Hepatocyte (in vitro differentiated cells): Measurements from ENCODE around the gene OR4K2. TPM values are rescaled to one million over a fixed set of nuclear protein-coding genes. Genes with fewer than 3 reads are reported as not detected.

ENCODE experiments used
- DNase-seq: peaks from one replicate; pipeline ENCODE4 v3.0.0-alpha.2; 2016; ENCODE audit warnings: low spot score
- H2AFZ ChIP-seq: fragments of 200-600 bp; sonication (generic); 2 replicates; pipeline ENCODE4 v1.6.0; 2016; ENCODE audit warnings: antibody characterized with exemption, mild to moderate bottlenecking
- H3K27ac ChIP-seq: fragments of 200-600 bp; sonication (generic); 2 replicates; pipeline ENCODE4 v1.5.1; 2016; ENCODE audit warnings: mild to moderate bottlenecking
- H3K27me3 ChIP-seq: fragments of 200-600 bp; sonication (generic); 2 replicates; pipeline ENCODE4 v1.6.1; 2016
- H3K36me3 ChIP-seq: fragments of 200-600 bp; sonication (generic); replicated peaks from 2 replicates; pipeline ENCODE4 v1.5.1; 2016; ENCODE audit warnings: low read depth; ENCODE audit not compliant: insufficient read depth
- H3K4me1 ChIP-seq: fragments of 200-600 bp; sonication (generic); 2 replicates; pipeline ENCODE4 v1.5.1; 2016; ENCODE audit warnings: mild to moderate bottlenecking, moderate library complexity; ENCODE audit not compliant: insufficient read depth
- H3K4me2 ChIP-seq: fragments of 200-600 bp; sonication (generic); 2 replicates; pipeline ENCODE4 v1.6.0; 2016
- H3K4me3 ChIP-seq: fragments of 200-600 bp; sonication (generic); 2 replicates; pipeline ENCODE4 v1.5.1; 2016; ENCODE audit warnings: mild to moderate bottlenecking
- H3K79me2 ChIP-seq: fragments of 200-600 bp; sonication (generic); 2 replicates; pipeline ENCODE4 v1.6.0; 2017; ENCODE audit warnings: mild to moderate bottlenecking
- H3K9me2 ChIP-seq: fragments of 200-600 bp; sonication (generic); replicated peaks from 2 replicates; pipeline ENCODE4 v1.6.0; 2017; ENCODE audit warnings: mild to moderate bottlenecking; ENCODE audit not compliant: insufficient read depth
- H3K9me3 ChIP-seq: fragments of 200-600 bp; sonication (generic); 2 replicates; pipeline ENCODE4 v1.5.1; 2016; ENCODE audit warnings: low read depth, mild to moderate bottlenecking
- H4K20me1 ChIP-seq: fragments of 200-600 bp; sonication (generic); 2 replicates; pipeline ENCODE4 v1.6.0; 2016; ENCODE audit warnings: mild to moderate bottlenecking; ENCODE audit not compliant: insufficient read depth, poor library complexity, severe bottlenecking
- EZH2 ChIP-seq: fragments of 200-600 bp; sonication (generic); IDR thresholded peaks from 2 replicates; pipeline ENCODE4 v1.6.1; 2016; ENCODE audit warnings: antibody characterized with exemption, mild to moderate bottlenecking, borderline replicate concordance
- EZH2phosphoT487 ChIP-seq: fragments of 200-600 bp; sonication (generic); IDR thresholded peaks from one replicate; pipeline ENCODE4 v1.6.1; 2018; ENCODE audit warnings: antibody characterized with exemption, mild to moderate bottlenecking, low read depth, moderate library complexity; ENCODE audit not compliant: unreplicated experiment, severe bottlenecking
- WGBS: methylation state at CpG from one replicate; pipeline ENCODE4 v1.1.6; 2016; ENCODE audit warnings: low lambda C conversion rate; ENCODE audit errors: missing lambda C conversion rate; 5-methylcytosine and 5-hydroxymethylcytosine counted together
- polyA plus RNA-seq: library from polyadenylated mRNA; unstranded; fragments of >200 nt; fragmentation: Nextera tagmentation; extraction: Ambion mirVana; gene quantifications from 2 replicates; pipeline ENCODE4 v1.2.1, GENCODE V29; 2016
- total RNA-seq: library from RNA; depleted of rRNA; stranded (reverse); fragments of >200 nt; gene quantifications from 2 replicates; pipeline ENCODE4 v1.2.3, GENCODE V29; 2014
- TF ChIP-seq, protein P1 (sequence below): fragments of 200-600 bp; sonication (generic); IDR thresholded peaks from 2 replicates; pipeline ENCODE4 v1.5.1; 2016; ENCODE audit warnings: antibody characterized with exemption, mild to moderate bottlenecking; ENCODE audit not compliant: poor library complexity

Gene OR4K2
- total and polyA plus RNA-seq, 2 experiments from 2014 or later: not detected

- Histone ChIP-seq H2AFZ (no peak overlapping the region), H3K27ac (no peak overlapping the region), H3K9me2 (no peaks in the 10 kb centered on the region), H3K9me3 (peaks cover 12% of the 10 kb centered on the region), H4K20me1 (no peaks in the 10 kb centered on the region), H3K4me1 (no peaks in the 10 kb centered on the region), H3K4me2 (no peak overlapping the region), H3K79me2 (no peaks in the 10 kb centered on the region), H3K36me3 (no peaks in the 10 kb centered on the region), H3K4me3 (no peak overlapping the region), H3K27me3 (no peaks in the 10 kb centered on the region)
- DNase-seq: no peak
- WGBS: 49% methylated on average over 4 of the region's 4 CpGs
- TF ChIP-seq, protein P1, sequence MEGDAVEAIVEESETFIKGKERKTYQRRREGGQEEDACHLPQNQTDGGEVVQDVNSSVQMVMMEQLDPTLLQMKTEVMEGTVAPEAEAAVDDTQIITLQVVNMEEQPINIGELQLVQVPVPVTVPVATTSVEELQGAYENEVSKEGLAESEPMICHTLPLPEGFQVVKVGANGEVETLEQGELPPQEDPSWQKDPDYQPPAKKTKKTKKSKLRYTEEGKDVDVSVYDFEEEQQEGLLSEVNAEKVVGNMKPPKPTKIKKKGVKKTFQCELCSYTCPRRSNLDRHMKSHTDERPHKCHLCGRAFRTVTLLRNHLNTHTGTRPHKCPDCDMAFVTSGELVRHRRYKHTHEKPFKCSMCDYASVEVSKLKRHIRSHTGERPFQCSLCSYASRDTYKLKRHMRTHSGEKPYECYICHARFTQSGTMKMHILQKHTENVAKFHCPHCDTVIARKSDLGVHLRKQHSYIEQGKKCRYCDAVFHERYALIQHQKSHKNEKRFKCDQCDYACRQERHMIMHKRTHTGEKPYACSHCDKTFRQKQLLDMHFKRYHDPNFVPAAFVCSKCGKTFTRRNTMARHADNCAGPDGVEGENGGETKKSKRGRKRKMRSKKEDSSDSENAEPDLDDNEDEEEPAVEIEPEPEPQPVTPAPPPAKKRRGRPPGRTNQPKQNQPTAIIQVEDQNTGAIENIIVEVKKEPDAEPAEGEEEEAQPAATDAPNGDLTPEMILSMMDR: no peak
- TF ChIP-seq EZH2phosphoT487 (no peak), EZH2 (no peak)
These were observed 43.8 kb downstream of the OR4K2 start for GRCh38 chr14:19918553-19919264.

DNA sequence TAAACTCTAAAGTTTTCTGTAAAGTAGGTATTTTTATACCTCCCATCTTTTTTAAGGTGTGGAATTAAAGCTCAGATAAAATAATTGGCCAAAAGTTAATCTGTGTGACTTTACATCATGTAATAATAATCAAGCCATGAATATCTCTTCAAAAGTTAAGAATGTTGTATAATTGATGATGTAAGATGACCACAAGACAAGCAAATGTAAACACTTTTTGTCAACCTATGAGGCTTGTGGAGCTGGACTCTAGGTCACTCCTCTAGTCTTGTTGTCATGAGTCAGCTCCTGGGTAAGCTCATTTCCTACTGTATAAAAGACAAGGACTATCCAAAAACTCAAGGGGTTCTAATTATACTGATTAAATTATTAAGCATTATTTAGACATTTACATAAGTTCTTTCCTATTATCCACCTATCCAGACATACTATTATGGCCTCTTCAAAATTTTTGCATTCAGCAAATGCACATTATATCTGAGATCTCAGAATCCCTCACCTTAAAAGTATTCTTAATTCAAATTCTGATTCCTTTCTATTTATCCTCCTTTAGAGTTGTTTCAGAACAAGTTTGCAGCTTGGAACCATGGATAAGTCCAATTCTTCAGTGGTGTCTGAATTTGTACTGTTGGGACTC is 45.2 kb downstream of the OR4K2 start, which contains the start of gene OR4K5:
Gene OR4K5 (plus strand): TSS at position 587 of the 637 bp plus-strand sequence. CDS start 0 bp downstream, at position 587.
- Histone ChIP-seq H3K79me2 (no peaks in the 10 kb centered on the region), H3K27ac (no peak within 1 kb of the TSS), H2AFZ (no peak within 1 kb of the TSS), H3K27me3 (no peaks in the 10 kb centered on the region), H3K4me3 (no peak within 1 kb of the TSS), H3K9me3 (peaks cover 18% of the 10 kb centered on the region), H3K4me2 (no peak within 1 kb of the TSS), H3K9me2 (no peaks in the 10 kb centered on the region), H3K36me3 (no peaks in the 10 kb centered on the region), H3K4me1 (no peaks in the 10 kb centered on the region), H4K20me1 (no peaks in the 10 kb centered on the region)
- TF ChIP-seq EZH2 (no peak), EZH2phosphoT487 (no peak)
- TF ChIP-seq, protein P1: no peak
- no peak for DNase-seq

DNA sequence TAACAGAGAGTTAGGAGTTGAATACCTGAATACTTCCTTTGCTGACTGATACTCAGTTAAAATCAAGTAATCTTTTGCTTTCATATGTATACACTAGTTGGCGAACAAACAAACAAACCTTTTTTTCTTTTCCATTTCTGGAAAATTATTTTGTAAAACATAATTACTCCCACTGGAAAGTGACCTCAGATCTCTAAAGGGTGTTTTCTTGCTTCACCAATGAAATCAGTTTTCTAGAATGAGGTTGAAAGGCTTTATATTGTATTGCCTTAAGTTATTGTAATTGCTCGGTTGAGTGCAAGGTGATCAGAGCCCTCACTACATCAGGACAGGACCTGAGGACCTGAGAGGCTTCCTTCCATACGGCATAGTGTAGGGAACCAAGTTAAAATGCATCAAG is 55.7 kb downstream of the OR4K2 start, which contains the start of gene OR4K1:
Gene OR4K1 (plus strand): TSS at position 301 of the 400 bp plus-strand sequence. CDS start 4,750 bp downstream, outside the sequence.
- 65% methylated on average over 3 of the region's 3 CpGs for WGBS
- Histone ChIP-seq H3K4me1 (no peaks in the 10 kb centered on the region), H3K27me3 (no peaks in the 10 kb centered on the region), H3K4me3 (no peak within 1 kb of the TSS), H3K9me3 (peaks cover 6% of the 10 kb centered on the region), H3K9me2 (no peaks in the 10 kb centered on the region), H4K20me1 (no peaks in the 10 kb centered on the region), H3K27ac (no peak within 1 kb of the TSS), H3K4me2 (no peak within 1 kb of the TSS), H3K36me3 (no peaks in the 10 kb centered on the region), H3K79me2 (no peaks in the 10 kb centered on the region), H2AFZ (no peak within 1 kb of the TSS)
- no peak for DNase-seq
- TF ChIP-seq EZH2phosphoT487: no peak
- TF ChIP-seq EZH2: no peak
- TF ChIP-seq, protein P1: no peak

Other genes with a start within 250 kb of the OR4K2 start
- not detected in 2 replicates for gene OR11H2, start 161.3 kb upstream of the OR4K2 start, total RNA-seq
- gene OR11H2, start 161.3 kb upstream of the OR4K2 start, polyA plus RNA-seq: not detected in 2 replicates
- not detected in 2 replicates for gene OR4Q3, start 131.6 kb upstream of the OR4K2 start, total RNA-seq
- not detected in 2 replicates for gene OR4Q3, start 131.6 kb upstream of the OR4K2 start, polyA plus RNA-seq
- not detected in 2 replicates for gene OR4M1, start 101.6 kb upstream of the OR4K2 start, total RNA-seq
- not detected in 2 replicates for gene OR4M1, start 101.6 kb upstream of the OR4K2 start, polyA plus RNA-seq
- not detected in 2 replicates for gene OR4N2, start 71.4 kb upstream of the OR4K2 start, total RNA-seq
- not detected in 2 replicates for gene OR4N2, start 71.4 kb upstream of the OR4K2 start, polyA plus RNA-seq
- not detected in 2 replicates for gene OR4K5, start 45.5 kb downstream of the OR4K2 start, total RNA-seq
- gene OR4K5, start 45.5 kb downstream of the OR4K2 start, polyA plus RNA-seq: not detected in 2 replicates
- gene OR4K1, start 55.8 kb downstream of the OR4K2 start, total RNA-seq: not detected in 2 replicates
- gene OR4K1, start 55.8 kb downstream of the OR4K2 start, polyA plus RNA-seq: not detected in 2 replicates
- not detected in 2 replicates for gene OR4K15, start 100.4 kb downstream of the OR4K2 start, total RNA-seq
- gene OR4K15, start 100.4 kb downstream of the OR4K2 start, polyA plus RNA-seq: not detected in 2 replicates
- gene OR4Q2, start 127.0 kb downstream of the OR4K2 start, total RNA-seq: not detected in 2 replicates
- not detected in 2 replicates for gene OR4Q2, start 127.0 kb downstream of the OR4K2 start, polyA plus RNA-seq
- gene OR4K14, start 144.2 kb downstream of the OR4K2 start, total RNA-seq: not detected in 2 replicates
- gene OR4K14, start 144.2 kb downstream of the OR4K2 start, polyA plus RNA-seq: not detected in 2 replicates
- gene OR4K13, start 160.9 kb downstream of the OR4K2 start, total RNA-seq: not detected in 2 replicates
- not detected in 2 replicates for gene OR4K13, start 160.9 kb downstream of the OR4K2 start, polyA plus RNA-seq
- gene OR4L1, start 184.9 kb downstream of the OR4K2 start, total RNA-seq: not detected in 2 replicates
- not detected in 2 replicates for gene OR4L1, start 184.9 kb downstream of the OR4K2 start, polyA plus RNA-seq
- gene OR4K17, start 235.6 kb downstream of the OR4K2 start, total RNA-seq: not detected in 2 replicates
- gene OR4K17, start 235.6 kb downstream of the OR4K2 start, polyA plus RNA-seq: not detected in 2 replicates